HEK293 (cell line): ENCODE results near the gene RIMS1.

Source experiments
- CTCF ChIA-PET: fragments of 350-600 bp; formaldehyde crosslinking; extraction: SDS; loops from one replicate; lab custom pipeline; 2021; ENCODE audit warnings: antibody characterized with exemption; lab: Yijun Ruan, JAX
- POLR2A ChIA-PET: fragments of 300-600 bp; formaldehyde crosslinking; extraction: SDS; loops from one replicate; lab custom pipeline; 2020; ENCODE audit warnings: antibody characterized with exemption, inconsistent platforms; lab: Yijun Ruan, JAX
- H3K27ac ChIP-seq: fragments of 200-500 bp; sonication (Bioruptor generic); 2 replicates; pipeline ENCODE4 v1.5.1; 2014; ENCODE audit warnings: low read depth, low read length, control low read depth, inconsistent platforms; ENCODE audit errors: extremely low read depth
- H3K36me3 ChIP-seq, 2 experiments: fragments of 200-500 bp in 1 of 2; sonication (Bioruptor generic) in 1 of 2; 1 replicate in 1 of 2; 2 replicates in 1 of 2; pipeline ENCODE4 v1.5.1; 2014 to 2017; ENCODE audit warnings: inconsistent platforms in 2 of 2, low read length in 2 of 2; ENCODE audit not compliant: control insufficient read depth in 2 of 2, insufficient read depth in 1 of 2
- H3K4me1 ChIP-seq: fragments of 200-500 bp; sonication (Bioruptor generic); 2 replicates; pipeline ENCODE4 v1.5.1; 2014; ENCODE audit warnings: mild to moderate bottlenecking, low read length, inconsistent platforms; ENCODE audit not compliant: control insufficient read depth, insufficient read depth
- H3K4me3 ChIP-seq: 2 replicates; pipeline ENCODE4 v1.5.1; 2011; ENCODE audit warnings: low read depth, mild to moderate bottlenecking, control low read depth, low read length, moderate library complexity
- H3K9me3 ChIP-seq: fragments of 200-500 bp; sonication (Bioruptor generic); 2 replicates; pipeline ENCODE4 v1.5.1; 2014; ENCODE audit warnings: low read depth, low read length, inconsistent platforms; ENCODE audit not compliant: control insufficient read depth, insufficient read depth
- KLF10 ChIP-seq: fragments of 450-650 bp; IDR thresholded peaks from 2 replicates; pipeline ENCODE4 v1.5.1; 2018; ENCODE audit warnings: missing biosample characterization, mild to moderate bottlenecking, missing genetic modification characterization
- RBAK ChIP-seq: fragments of 450-650 bp; formaldehyde crosslinking; IDR thresholded peaks from 2 replicates; pipeline ENCODE4 v1.5.1; 2016; ENCODE audit warnings: missing biosample characterization, missing genetic modification characterization
- SP3 ChIP-seq: fragments of 450-650 bp; formaldehyde crosslinking; IDR thresholded peaks from 2 replicates; pipeline ENCODE4 v1.5.1; 2016; ENCODE audit warnings: missing biosample characterization, missing genetic modification characterization
- YY1 ChIP-seq: fragments of 450-650 bp; formaldehyde crosslinking; IDR thresholded peaks from 2 replicates; pipeline ENCODE4 v1.5.1; 2018; ENCODE audit warnings: missing biosample characterization, missing genetic modification characterization
- ZFHX2 ChIP-seq: fragments of 450-650 bp; formaldehyde crosslinking; conservative IDR thresholded peaks from 2 replicates; pipeline ENCODE4 v1.5.1; 2016; ENCODE audit warnings: missing biosample characterization, missing genetic modification characterization
- ZNF133 ChIP-seq: fragments of 450-650 bp; formaldehyde crosslinking; IDR thresholded peaks from 2 replicates; pipeline ENCODE4 v1.5.1; 2016; ENCODE audit warnings: missing biosample characterization, missing genetic modification characterization
- ZNF148 ChIP-seq: fragments of 450-650 bp; formaldehyde crosslinking; IDR thresholded peaks from 2 replicates; pipeline ENCODE4 v1.5.0; 2017; ENCODE audit warnings: missing biosample characterization, missing genetic modification characterization, borderline replicate concordance
- ZNF211 ChIP-seq: fragments of 450-650 bp; formaldehyde crosslinking; IDR thresholded peaks from 2 replicates; pipeline ENCODE4 v1.5.1; 2016; ENCODE audit warnings: low read depth, missing biosample characterization, missing genetic modification characterization
- ZNF248 ChIP-seq: fragments of 450-650 bp; formaldehyde crosslinking; IDR thresholded peaks from 2 replicates; pipeline ENCODE4 v1.5.1; 2017; ENCODE audit warnings: missing biosample characterization, missing genetic modification characterization
- ZNF341 ChIP-seq: fragments of 450-650 bp; formaldehyde crosslinking; IDR thresholded peaks from 2 replicates; pipeline ENCODE4; 2016; ENCODE audit warnings: low read depth, missing biosample characterization, missing genetic modification characterization
- ZNF513 ChIP-seq: fragments of 450-650 bp; IDR thresholded peaks from 2 replicates; pipeline ENCODE4 v1.5.1; 2018; ENCODE audit warnings: missing biosample characterization, missing genetic modification characterization
- ZNF514 ChIP-seq: fragments of 450-650 bp; formaldehyde crosslinking; IDR thresholded peaks from 2 replicates; pipeline ENCODE4 v1.5.1; 2016; ENCODE audit warnings: missing biosample characterization, missing genetic modification characterization
- ZNF518A ChIP-seq: fragments of 450-650 bp; formaldehyde crosslinking; conservative IDR thresholded peaks from 2 replicates; pipeline ENCODE4 v1.5.1; 2016; ENCODE audit warnings: low read depth, missing biosample characterization, missing genetic modification characterization
- ZNF521 ChIP-seq: fragments of 450-650 bp; formaldehyde crosslinking; IDR thresholded peaks from 2 replicates; pipeline ENCODE4 v1.5.1; 2017; ENCODE audit warnings: missing biosample characterization, mild to moderate bottlenecking, missing genetic modification characterization
- ZNF549 ChIP-seq: fragments of 450-650 bp; IDR thresholded peaks from 2 replicates; pipeline ENCODE4 v1.5.1; 2018; ENCODE audit warnings: missing biosample characterization, missing genetic modification characterization, mild to moderate bottlenecking, inconsistent platforms, moderate library complexity
- ZNF639 ChIP-seq: fragments of 450-650 bp; formaldehyde crosslinking; IDR thresholded peaks from 2 replicates; pipeline ENCODE4 v1.5.1; 2016; ENCODE audit warnings: missing biosample characterization, missing genetic modification characterization
- ZNF76 ChIP-seq: fragments of 450-650 bp; formaldehyde crosslinking; IDR thresholded peaks from 2 replicates; pipeline ENCODE4; 2016; ENCODE audit warnings: low read depth, missing biosample characterization, missing genetic modification characterization, borderline replicate concordance
- ZNF776 ChIP-seq: fragments of 450-650 bp; formaldehyde crosslinking; IDR thresholded peaks from 2 replicates; pipeline ENCODE4 v1.5.0; 2017; ENCODE audit warnings: missing biosample characterization, missing genetic modification characterization, borderline replicate concordance
- ZSCAN23 ChIP-seq: fragments of 450-650 bp; formaldehyde crosslinking; IDR thresholded peaks from 2 replicates; pipeline ENCODE4 v1.5.1; 2016; ENCODE audit warnings: missing biosample characterization, missing genetic modification characterization
- TF ChIP-seq, protein P1 (sequence below): fragments of 450-650 bp; formaldehyde crosslinking; IDR thresholded peaks from 2 replicates; pipeline ENCODE4 v1.5.1; 2016; ENCODE audit warnings: missing biosample characterization, missing genetic modification characterization

RIMS1 gene

DNA sequence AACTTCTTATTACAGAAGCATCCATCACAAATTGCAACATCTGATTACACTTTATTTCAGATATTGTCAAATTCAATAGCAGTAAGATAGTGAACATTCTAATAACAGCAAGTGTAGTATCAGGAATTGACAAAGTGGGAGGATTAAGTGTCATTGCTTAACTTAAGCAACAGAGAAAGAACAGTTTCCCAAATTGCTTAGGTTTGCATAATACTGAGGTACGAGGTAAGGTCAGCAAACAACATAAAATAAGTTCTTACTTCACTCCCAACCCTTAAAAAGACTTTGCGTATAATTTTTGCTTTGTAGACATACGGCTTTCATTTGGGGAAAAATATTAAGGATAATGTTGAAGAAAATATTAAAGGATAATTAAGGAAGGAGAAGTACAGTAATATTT is 163.0 kb downstream of the RIMS1 start:
- ChIA-PET POLR2A (no interaction called here), CTCF (no interaction called here)
- no peaks in the 10 kb centered on the region for H3K9me3 ChIP-seq
- no peak overlapping the region for H3K27ac ChIP-seq
- H3K4me3 ChIP-seq = no peak overlapping the region
- H3K36me3 ChIP-seq = no peaks in the 10 kb centered on the region
- TF ChIP-seq ZNF133 (tag by site-specific recombination) (no peak), ZNF639 (tag by site-specific recombination) (no peak), ZNF518A (no peak), ZNF521 (tag by site-specific recombination) (no peak), RBAK (no peak), KLF10 (no peak), ZNF513 (tag by site-specific recombination) (no peak), ZNF514 (no peak), YY1 (tag by site-specific recombination) (no peak), ZNF148 (no peak), ZSCAN23 (tag by site-specific recombination) (no peak), ZNF549 (no peak), ZNF76 (no peak), ZNF248 (no peak), SP3 (tag by site-specific recombination) (no peak), ZFHX2 (tag by site-specific recombination) (no peak), ZNF211 (no peak), ZNF776 (tag by site-specific recombination) (no peak), ZNF341 (tag by site-specific recombination) (no peak)
- TF ChIP-seq, protein P1, sequence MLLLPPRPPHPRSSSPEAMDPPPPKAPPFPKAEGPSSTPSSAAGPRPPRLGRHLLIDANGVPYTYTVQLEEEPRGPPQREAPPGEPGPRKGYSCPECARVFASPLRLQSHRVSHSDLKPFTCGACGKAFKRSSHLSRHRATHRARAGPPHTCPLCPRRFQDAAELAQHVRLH (tag by site-specific recombination) = no peak
- H3K4me1 ChIP-seq = no peaks in the 10 kb centered on the region
